Activated naive CD4-positive, alpha-beta T cell treated with anti-CD3 and anti-CD28 coated beads for 36 hours (primary cell): ENCODE data around the gene ARG2. TPM values are rescaled to one million over a fixed set of nuclear protein-coding genes. Genes with fewer than 3 reads are reported as not detected.
"Not testable (repeated sequence)": the region's sequence is repeated elsewhere in the genome, so short reads cannot be mapped to it uniquely, and the experiment has no call there.

Experiments
- CTCF ChIA-PET: fragments of 350-600 bp; sonication (Branson Sonifier 250); formaldehyde crosslinking; loops from one replicate; lab custom pipeline; 2021; ENCODE audit warnings: antibody characterized with exemption; lab: Charles Lee
- DNase-seq: peaks from one replicate; pipeline ENCODE4 v3.0.0-alpha.2; 2020
- H3K27ac Mint-ChIP-seq: one replicate; pipeline ENCODE4 v1.8.0; 2021; ENCODE audit warnings: mild to moderate bottlenecking, mixed read lengths
- H3K27me3 Mint-ChIP-seq: one replicate; pipeline ENCODE4 v1.8.0; 2021; ENCODE audit warnings: low read depth, mixed read lengths
- H3K36me3 Mint-ChIP-seq: one replicate; pipeline ENCODE4 v1.8.0; 2021; ENCODE audit warnings: low read depth, mixed read lengths
- H3K4me1 Mint-ChIP-seq: one replicate; pipeline ENCODE4 v1.8.0; 2021; ENCODE audit warnings: low read depth, mixed read lengths
- H3K4me3 Mint-ChIP-seq: one replicate; pipeline ENCODE4 v1.8.0; 2021; ENCODE audit warnings: mild to moderate bottlenecking, moderate library complexity, mixed read lengths
- H3K9me3 Mint-ChIP-seq: one replicate; pipeline ENCODE4 v1.8.0; 2021; ENCODE audit warnings: mixed read lengths
- intact Hi-C: fragments of 100-400 bp; cut with micrococcal nuclease; formaldehyde crosslinking; loops from one replicate; pipeline ENCODE4 v1.15.1; 2023
- total RNA-seq, 2 experiments: library from RNA; stranded (reverse); gene quantifications; one replicate each; pipeline ENCODE4 v1.2.3, GENCODE V29; 2021

The ARG2 gene
- total RNA-seq, 2 experiments from 2014 or later: 20.3 to 20.8 TPM

DNA sequence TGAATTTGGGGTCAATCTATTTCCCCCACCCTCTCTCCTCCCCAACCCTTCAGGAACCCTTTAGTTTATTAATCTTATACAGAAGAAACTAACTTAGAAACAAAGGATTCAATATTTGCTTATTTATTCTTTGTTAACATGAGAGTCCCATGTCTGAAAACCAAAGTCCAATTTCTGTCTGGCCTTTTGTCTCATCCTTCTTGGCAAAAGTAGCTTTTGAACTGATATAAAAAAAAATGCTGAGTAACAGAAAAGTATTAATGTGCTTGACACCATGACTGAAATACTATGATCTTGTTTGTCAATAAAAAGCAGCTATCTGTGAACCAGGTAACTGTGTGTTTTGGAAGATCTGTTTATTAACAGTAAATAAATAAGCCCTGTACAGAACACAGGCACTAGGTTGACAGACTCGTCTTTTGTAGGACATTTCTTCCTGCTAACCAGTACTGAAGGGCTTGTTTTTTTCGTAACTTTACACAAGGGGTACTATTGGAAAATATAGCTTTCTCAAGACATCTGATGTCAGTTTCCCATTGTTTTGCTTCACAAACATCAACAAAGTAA is 30.4 kb upstream of the ARG2 start:
- Mint-ChIP-seq H3K27me3 (no peaks in the 10 kb centered on the region), H3K9me3 (no peaks in the 10 kb centered on the region), H3K4me3 (no peak overlapping the region), H3K27ac (no peak overlapping the region), H3K4me1 (no peaks in the 10 kb centered on the region), H3K36me3 (peaks cover 4% of the 10 kb centered on the region)
- intact Hi-C loops: no loop called here
- CTCF ChIA-PET: interaction anchor here (0.5 to 10.8 kb wide), 5 partner anchors 18 to 1186 kb away, joined by 3 to 90 read pairs (median 4); partner anchors contain the start of gene RDH12
- no peak for DNase-seq

DNA sequence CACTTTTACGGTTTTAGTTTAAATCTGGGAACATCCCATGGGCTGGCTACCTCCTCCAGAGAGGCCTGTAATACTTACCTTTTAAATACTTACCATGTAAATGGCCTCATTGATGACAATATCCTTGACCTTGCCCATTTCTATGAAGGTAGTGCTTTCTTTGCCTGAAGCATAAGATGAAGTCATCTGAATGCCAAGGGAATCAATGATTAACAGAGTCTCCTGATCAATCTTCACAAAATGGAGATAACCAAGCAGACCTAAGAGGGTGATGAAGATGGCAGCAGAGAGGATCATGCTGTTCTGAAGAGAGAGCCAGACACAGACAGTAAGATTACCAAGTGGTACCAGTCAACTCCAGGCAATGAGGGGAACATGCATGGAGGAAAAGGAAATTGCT is 26.1 kb upstream of the ARG2 start:
- peaks cover 23% of the 10 kb centered on the region for H3K4me1 Mint-ChIP-seq
- intact Hi-C loops, H3K27me3 Mint-ChIP-seq, H3K4me3 Mint-ChIP-seq, H3K36me3 Mint-ChIP-seq, DNase-seq, CTCF ChIA-PET, H3K9me3 Mint-ChIP-seq, H3K27ac Mint-ChIP-seq: not testable (repeated sequence)

DNA sequence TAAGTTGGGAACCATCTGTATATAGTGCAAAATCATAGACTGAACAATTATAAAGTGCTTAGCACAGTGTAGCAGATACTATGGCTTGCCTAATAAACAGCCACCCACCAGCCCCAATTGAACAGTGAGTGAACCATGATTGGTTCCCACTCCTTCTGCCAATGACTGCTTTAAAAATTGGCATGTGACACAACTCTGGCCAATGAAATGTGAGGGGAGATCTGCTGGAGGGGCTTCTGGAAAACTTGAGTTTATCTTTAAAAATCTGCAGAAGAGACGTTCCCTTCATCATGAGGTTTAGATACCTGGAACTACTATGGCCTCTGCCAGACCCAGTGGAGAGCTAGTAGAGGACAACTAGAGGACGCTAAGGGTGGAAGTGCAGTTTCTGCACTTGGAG is 24.3 kb upstream of the ARG2 start:
- no peaks in the 10 kb centered on the region for H3K9me3 Mint-ChIP-seq
- H3K4me1 Mint-ChIP-seq: peaks cover 33% of the 10 kb centered on the region
- H3K27me3 Mint-ChIP-seq: no peaks in the 10 kb centered on the region
- no peak overlapping the region for H3K27ac Mint-ChIP-seq
- H3K4me3 Mint-ChIP-seq: no peak overlapping the region
- no peak for DNase-seq
- intact Hi-C loops: no loop called here
- CTCF ChIA-PET: interaction anchor here (1.8 kb wide), 1 partner anchor 11 kb away, joined by 4 read pairs; no protein-coding TSS in a partner anchor
- H3K36me3 Mint-ChIP-seq: peaks cover 8% of the 10 kb centered on the region

DNA sequence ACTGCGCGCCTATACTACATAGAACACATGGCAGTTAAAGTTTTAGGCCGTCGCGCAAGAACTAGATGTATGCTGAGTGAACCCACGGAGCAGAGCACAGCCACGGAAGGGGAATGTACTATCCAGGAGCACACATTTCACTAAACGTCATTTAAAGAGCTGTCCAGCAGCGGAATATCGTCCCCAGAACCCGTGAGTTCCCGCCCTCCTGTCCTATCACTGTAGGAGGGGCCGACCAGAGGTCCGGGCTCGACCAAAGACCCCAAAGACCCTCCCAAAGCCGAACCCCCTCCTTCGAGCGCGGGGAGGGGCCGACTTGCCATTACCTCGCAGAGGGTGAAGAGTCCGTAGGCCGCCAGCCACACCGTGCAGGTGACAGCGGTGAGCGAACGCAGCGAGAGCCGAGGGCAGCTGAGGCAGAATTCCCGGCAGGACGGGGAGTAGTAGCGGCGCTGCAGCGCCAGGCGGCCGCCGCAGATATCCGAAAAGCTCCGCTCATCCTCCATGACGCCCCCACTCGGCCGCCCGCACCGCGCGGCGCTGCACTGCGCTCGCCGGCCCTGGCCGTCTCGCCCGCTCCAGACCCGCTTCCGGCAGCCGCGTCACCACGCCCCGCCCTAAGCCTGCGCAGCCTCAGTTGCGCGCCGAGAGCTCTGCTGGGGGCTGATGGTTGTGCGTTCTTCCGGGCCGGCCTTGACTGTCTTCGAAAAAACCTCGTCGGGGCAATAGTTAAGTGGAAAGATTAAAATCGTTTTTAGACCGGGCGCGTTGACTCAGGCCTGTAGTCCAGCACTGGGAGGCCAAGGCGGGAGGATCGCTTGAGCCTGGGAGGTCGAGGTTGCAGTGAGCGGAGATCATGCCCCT is 19.8 kb upstream of the ARG2 start, which contains the start of gene PIGH:
PIGH (minus strand) TSS at position 571 of the 864 bp plus-strand sequence; CDS start at position 506, 65 bp downstream.
- Mint-ChIP-seq H3K9me3 (no peaks in the 10 kb centered on the region), H3K27ac (peak within 1 kb of the TSS; percentile 93), H3K36me3 (peaks cover 6% of the 10 kb centered on the region), H3K27me3 (no peaks in the 10 kb centered on the region), H3K4me1 (peaks cover 38% of the 10 kb centered on the region), H3K4me3 (peak within 1 kb of the TSS; percentile 84)
- intact Hi-C loops: loop anchor here (1.0 to 5.0 kb wide), 7 partner anchors 19 to 767 kb away; partner anchors contain the start of genes ARG2, EIF2S1, RAD51B and RDH11
- peak; percentile 95 for DNase-seq
- CTCF ChIA-PET: interaction anchor here (0.6 to 4.9 kb wide), 22 partner anchors 9 to 172 kb away, joined by 3 to 28 read pairs (median 5); no protein-coding TSS in a partner anchor

DNA sequence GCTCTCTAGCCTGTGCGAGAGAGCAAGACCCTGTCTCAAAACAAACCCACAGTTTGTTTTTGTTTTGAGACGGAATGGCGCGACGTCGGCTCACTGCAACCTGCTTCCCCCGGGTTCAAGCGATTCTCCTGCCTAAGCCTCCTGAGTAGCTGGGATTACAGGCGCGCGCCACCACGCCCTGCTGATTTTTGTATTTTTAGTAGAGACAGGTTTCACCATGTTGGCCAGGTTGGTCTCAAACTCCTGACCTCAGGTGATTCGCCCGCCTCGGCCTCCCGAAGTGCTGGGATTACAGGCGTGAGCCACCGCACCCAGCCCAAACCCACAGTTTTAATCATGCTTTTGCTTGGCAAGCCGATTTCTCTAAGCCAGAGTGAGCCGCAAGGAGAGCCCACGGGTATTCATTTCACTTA is 19.2 kb upstream of the ARG2 start:
- peaks cover 36% of the 10 kb centered on the region for H3K4me1 Mint-ChIP-seq
- DNase-seq, H3K36me3 Mint-ChIP-seq, H3K9me3 Mint-ChIP-seq, H3K27me3 Mint-ChIP-seq: not testable (repeated sequence)
- peak overlapping the region; percentile 84 for H3K4me3 Mint-ChIP-seq
- peak overlapping the region; percentile 93 for H3K27ac Mint-ChIP-seq
- CTCF ChIA-PET: interaction anchor here (0.6 to 4.9 kb wide), 18 partner anchors 10 to 173 kb away, joined by 3 to 28 read pairs (median 5); no protein-coding TSS in a partner anchor
- intact Hi-C loops: loop anchor here (1.0 to 5.0 kb wide), 7 partner anchors 19 to 767 kb away; partner anchors contain the start of genes ARG2, EIF2S1, RAD51B and RDH11

DNA sequence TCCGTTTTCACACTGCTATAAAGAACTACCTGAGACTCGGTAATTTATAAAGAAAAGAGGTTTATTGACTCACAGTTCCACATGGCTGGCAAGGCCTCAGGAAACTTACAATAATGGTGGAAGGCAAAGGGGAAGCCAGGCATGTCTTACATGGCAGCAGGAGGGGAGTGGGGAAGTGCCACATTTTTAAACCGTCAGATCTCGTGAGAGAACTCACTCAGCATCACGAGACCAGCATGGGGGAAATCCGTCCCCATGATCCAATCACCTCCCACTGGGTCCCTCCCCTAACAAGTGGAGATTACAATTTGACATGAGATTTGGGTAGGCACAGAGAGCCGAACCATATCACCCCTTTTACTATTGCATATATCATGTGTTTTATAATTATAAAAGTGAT is 17.6 kb upstream of the ARG2 start:
- H3K9me3 Mint-ChIP-seq: no peaks in the 10 kb centered on the region
- H3K4me1 Mint-ChIP-seq: peaks cover 25% of the 10 kb centered on the region
- CTCF ChIA-PET: interaction anchor here (0.7 kb wide), 1 partner anchor 1492 kb away, joined by 3 read pairs; no protein-coding TSS in a partner anchor
- H3K27ac Mint-ChIP-seq: no peak overlapping the region
- no peak for DNase-seq
- H3K4me3 Mint-ChIP-seq: no peak overlapping the region
- peaks cover 2% of the 10 kb centered on the region for H3K36me3 Mint-ChIP-seq
- H3K27me3 Mint-ChIP-seq: no peaks in the 10 kb centered on the region
- intact Hi-C loops: loop anchor here (5.0 kb wide), 2 partner anchors 215 to 765 kb away; partner anchors contain the start of genes RAD51B and ZFYVE26

DNA sequence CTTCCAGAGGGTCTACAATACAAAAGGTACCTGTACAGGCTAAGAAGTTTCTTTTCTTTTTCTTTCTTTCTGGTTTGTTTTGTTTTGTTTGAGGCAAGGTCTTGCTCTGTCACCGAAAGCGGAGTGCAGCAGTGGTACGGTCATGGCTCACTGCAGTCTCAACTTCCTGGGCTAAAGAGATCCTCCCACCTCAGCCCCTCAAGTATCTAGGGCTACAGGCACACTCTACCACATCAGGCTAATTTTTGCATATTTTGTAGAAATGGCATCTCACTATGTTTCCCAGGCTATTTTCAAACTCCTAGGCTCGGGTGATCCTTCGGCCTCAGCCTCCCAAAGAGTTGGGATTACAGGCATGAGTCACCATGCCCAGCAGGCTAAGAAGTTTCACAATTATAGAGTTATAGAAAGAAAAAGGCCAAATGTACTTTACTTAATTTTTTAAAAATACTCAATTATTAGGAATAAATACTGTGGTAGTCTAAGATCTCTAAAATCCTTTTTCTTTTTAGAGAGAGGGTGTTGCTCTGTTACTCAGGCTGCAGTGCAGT is 16.6 kb upstream of the ARG2 start:
- Mint-ChIP-seq H3K4me1 (peaks cover 21% of the 10 kb centered on the region), H3K36me3 (peaks cover 2% of the 10 kb centered on the region), H3K9me3 (no peaks in the 10 kb centered on the region), H3K27me3 (no peaks in the 10 kb centered on the region), H3K4me3 (no peak overlapping the region), H3K27ac (no peak overlapping the region)
- CTCF ChIA-PET: no interaction called here
- no peak for DNase-seq
- intact Hi-C loops: loop anchor here (5.0 kb wide), 2 partner anchors 214 to 764 kb away; partner anchors contain the start of genes RAD51B and ZFYVE26

DNA sequence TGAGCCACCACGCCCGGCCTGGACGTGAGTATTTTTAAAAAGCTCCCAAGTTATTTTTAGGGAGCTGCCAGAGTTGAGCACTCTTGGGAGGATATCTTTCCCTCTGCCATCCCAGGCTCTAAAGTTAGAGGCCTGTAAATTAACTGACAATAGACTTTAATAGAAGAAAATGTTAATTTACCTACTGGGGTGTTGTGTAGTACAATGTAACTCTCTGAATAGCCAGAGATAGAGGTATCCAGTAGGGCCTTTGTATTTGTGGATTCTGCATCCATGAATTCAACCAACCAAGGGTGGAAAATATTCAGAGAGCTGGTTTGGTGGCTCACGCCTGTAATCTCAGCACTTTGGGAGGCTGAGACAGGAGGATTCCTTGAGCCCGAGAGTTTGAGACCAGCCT is 12.1 kb upstream of the ARG2 start:
- Mint-ChIP-seq H3K9me3 (no peaks in the 10 kb centered on the region), H3K4me1 (no peaks in the 10 kb centered on the region), H3K36me3 (no peaks in the 10 kb centered on the region), H3K4me3 (no peak overlapping the region), H3K27ac (no peak overlapping the region), H3K27me3 (no peaks in the 10 kb centered on the region)
- intact Hi-C loops: no loop called here
- CTCF ChIA-PET: interaction anchor here (0.6 to 0.7 kb wide), 3 partner anchors 18 to 59 kb away, joined by 3 to 4 read pairs (median 4); no protein-coding TSS in a partner anchor
- DNase-seq: no peak

DNA sequence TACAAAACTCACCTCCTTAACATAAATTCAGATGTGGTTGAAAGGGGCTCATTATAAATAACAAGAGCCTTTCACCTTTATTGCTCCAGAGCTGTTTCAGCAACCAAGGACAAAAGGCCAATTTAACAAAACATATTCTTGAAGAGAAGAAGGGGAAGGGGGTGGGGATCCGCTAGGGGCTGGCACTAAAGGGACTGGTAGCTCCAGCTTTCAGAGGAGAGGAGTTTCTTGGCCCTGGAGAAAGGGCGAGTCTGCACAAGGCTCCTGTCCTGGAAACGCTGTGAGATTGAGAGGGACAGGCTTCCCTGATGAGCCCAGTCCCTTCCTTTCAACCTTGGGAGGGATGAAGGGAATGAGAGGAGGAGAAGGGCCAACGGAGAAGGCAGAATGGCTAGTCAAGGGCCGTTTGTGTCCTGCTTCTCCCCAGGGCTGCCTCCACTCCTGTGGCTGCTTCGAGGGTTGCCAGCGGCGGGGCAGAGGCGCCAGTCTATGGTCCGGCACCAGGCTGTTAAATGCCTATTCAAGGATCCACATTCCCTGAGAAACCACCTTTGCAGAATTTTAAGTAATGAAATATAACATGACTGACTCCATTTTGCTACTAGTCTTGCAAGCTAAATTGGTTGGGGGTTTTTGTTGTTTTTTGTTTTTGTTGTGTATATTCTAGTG is 9.9 kb upstream of the ARG2 start:
- no peak for DNase-seq
- CTCF ChIA-PET: interaction anchor here (1.0 to 1.8 kb wide), 3 partner anchors 9 to 94 kb away, joined by 3 to 9 read pairs (median 5); no protein-coding TSS in a partner anchor
- H3K36me3 Mint-ChIP-seq: no peaks in the 10 kb centered on the region
- no peak overlapping the region for H3K27ac Mint-ChIP-seq
- H3K9me3 Mint-ChIP-seq: no peaks in the 10 kb centered on the region
- no peak overlapping the region for H3K4me3 Mint-ChIP-seq
- H3K4me1 Mint-ChIP-seq: no peaks in the 10 kb centered on the region
- no peaks in the 10 kb centered on the region for H3K27me3 Mint-ChIP-seq
- intact Hi-C loops: no loop called here

DNA sequence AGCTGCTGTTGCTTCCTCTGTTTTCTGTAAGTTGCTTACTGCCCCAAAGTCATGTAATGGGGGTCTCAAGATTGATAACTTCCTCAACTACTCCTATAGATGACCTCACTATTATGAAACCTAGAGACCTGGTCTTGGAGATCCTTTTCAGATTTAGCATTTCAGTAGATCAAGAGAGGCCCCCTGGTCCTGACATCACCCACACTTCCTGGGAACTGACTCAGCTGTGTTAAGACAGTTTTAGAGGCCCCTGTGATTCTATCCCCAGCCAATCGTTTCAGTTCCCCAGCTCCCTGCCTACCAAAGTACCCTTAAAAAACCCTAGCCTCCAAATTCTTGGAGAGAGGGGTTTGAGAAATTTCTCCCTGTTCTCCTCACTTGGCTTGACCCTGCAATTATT is 9.2 kb upstream of the ARG2 start:
- Mint-ChIP-seq H3K9me3 (no peaks in the 10 kb centered on the region), H3K4me1 (no peaks in the 10 kb centered on the region), H3K36me3 (no peaks in the 10 kb centered on the region), H3K27ac (no peak overlapping the region), H3K4me3 (no peak overlapping the region), H3K27me3 (no peaks in the 10 kb centered on the region)
- intact Hi-C loops: no loop called here
- DNase-seq: no peak
- CTCF ChIA-PET: interaction anchor here (0.7 to 1.8 kb wide), 4 partner anchors 8 to 93 kb away, joined by 3 to 9 read pairs (median 4); no protein-coding TSS in a partner anchor

DNA sequence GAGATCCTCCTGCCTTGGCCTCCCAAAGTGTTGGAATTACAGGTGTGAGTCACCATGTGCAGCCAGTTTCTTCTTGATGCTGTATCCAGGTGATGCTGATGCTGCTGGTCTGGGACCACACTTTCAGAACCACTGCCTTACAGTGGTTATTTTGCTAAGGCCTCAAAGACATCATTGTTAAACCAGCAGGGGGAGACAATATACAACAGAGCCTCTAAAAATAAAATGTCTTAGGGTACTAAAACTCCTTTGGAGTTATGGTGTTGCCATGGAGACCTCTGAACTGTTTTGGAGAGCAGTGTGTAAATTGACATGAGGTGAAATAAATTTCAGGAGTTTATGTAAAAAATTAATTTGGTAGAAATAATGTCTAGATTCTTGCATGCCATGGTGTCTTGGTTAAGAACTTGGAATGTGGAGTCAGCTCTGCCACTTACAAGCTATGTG is 1.1 kb upstream of the ARG2 start:
- Mint-ChIP-seq H3K4me1 (peaks cover 34% of the 10 kb centered on the region), H3K27me3 (peaks cover 4% of the 10 kb centered on the region), H3K9me3 (no peaks in the 10 kb centered on the region), H3K36me3 (no peaks in the 10 kb centered on the region), H3K4me3 (peak overlapping the region; percentile 56), H3K27ac (no peak overlapping the region)
- intact Hi-C loops: loop anchor here (1.0 kb wide), 6 partner anchors 18 to 198 kb away; partner anchors contain the start of genes PIGH, RDH11 and ZFYVE26
- CTCF ChIA-PET: interaction anchor here (0.6 to 6.1 kb wide), 34 partner anchors 8 to 412 kb away, joined by 3 to 134 read pairs (median 4); partner anchors contain the start of genes PIGH, RDH11, RDH12 and VTI1B
- peak; percentile 30 for DNase-seq
